Endothelial cell of umbilical vein (primary cell): ENCODE results near the gene ATG4D. TPM values are rescaled to one million over a fixed set of nuclear protein-coding genes. Genes with fewer than 3 reads are reported as not detected.

Experiments used
- BruUV-seq: library from RNA; stranded (reverse); fragments of 400-500 nt; replicated peaks from 2 replicates; lab custom pipeline; 2021; lab: Mats Ljungman, UMichigan
- CTCF ChIA-PET: fragments of 300-600, 350-600 bp; sonication (Branson Sonifier 250); formaldehyde crosslinking; loops from one replicate; lab custom pipeline; 2021; ENCODE audit warnings: antibody characterized with exemption, inconsistent platforms; lab: Charles Lee
- POLR2A ChIA-PET: fragments of 300-600, 350-600 bp; sonication (Branson Sonifier 250); formaldehyde crosslinking; loops from one replicate; lab custom pipeline; 2021; ENCODE audit warnings: antibody characterized with exemption, inconsistent platforms; lab: Charles Lee
- DNase-seq: peaks from one replicate; pipeline ENCODE4 v3.0.0-alpha.2; 2011; ENCODE audit warnings: low read depth, low spot score
- FAIRE-seq: peaks from 2 replicates; lab custom pipeline; 2011; peaks lifted over from hg19 to GRCh38; lab: Jason Lieb, UNC
- H2AFZ ChIP-seq: 2 replicates; pipeline ENCODE4 v1.6.0; 2012; ENCODE audit warnings: low read depth, low read length, control low read depth, inconsistent platforms
- H3K27ac ChIP-seq: 2 replicates; pipeline ENCODE4 v1.5.1; 2011; ENCODE audit warnings: low read depth, mild to moderate bottlenecking, control low read depth, low read length, moderate library complexity; ENCODE audit not compliant: insufficient read depth
- H3K27me3 ChIP-seq, 2 experiments: 2 replicates each; pipeline versions ENCODE4 v1.6.0 to v1.6.1; 2011; ENCODE audit warnings: low read length in 2 of 2, mixed read lengths in 1 of 2; ENCODE audit not compliant: control insufficient read depth in 2 of 2, insufficient read depth in 2 of 2
- H3K36me3 ChIP-seq, 2 experiments: 2 replicates in 1 of 2; 3 replicates in 1 of 2; pipeline ENCODE4 v1.5.1; 2011; ENCODE audit warnings: low read length in 2 of 2, mild to moderate bottlenecking in 1 of 2, moderate library complexity in 1 of 2; ENCODE audit not compliant: control insufficient read depth in 2 of 2, insufficient read depth in 2 of 2; ENCODE audit errors: extremely low read depth in 1 of 2
- H3K4me1 ChIP-seq: 3 replicates; pipeline ENCODE4 v1.5.1; 2011; ENCODE audit warnings: mild to moderate bottlenecking, low read length; ENCODE audit not compliant: control insufficient read depth, insufficient read depth; ENCODE audit errors: extremely low read depth
- H3K4me2 ChIP-seq: 2 replicates; pipeline ENCODE4 v1.6.1; 2011; ENCODE audit warnings: low read length, control low read depth, mixed read lengths; ENCODE audit not compliant: insufficient read depth
- H3K4me3 ChIP-seq, 3 experiments: fragments of 200-600 bp in 1 of 3; sonication (generic), shearing (Covaris generic) in 1 of 3; replicated peaks in 1 of 3; 2 replicates each; pipeline ENCODE4 v1.5.1; 2011 to 2016; ENCODE audit warnings: control low read depth in 3 of 3, low read length in 3 of 3, mild to moderate bottlenecking in 2 of 3, inconsistent platforms in 1 of 3, low read depth in 1 of 3, moderate library complexity in 1 of 3; ENCODE audit not compliant: insufficient read depth in 1 of 3
- H3K79me2 ChIP-seq: 2 replicates; pipeline ENCODE4 v1.6.0; 2012; ENCODE audit warnings: low read length, inconsistent platforms; ENCODE audit not compliant: control insufficient read depth, insufficient read depth
- H3K9ac ChIP-seq: replicated peaks from 2 replicates; pipeline ENCODE3; 2011; ENCODE audit warnings: low read length, control low read depth; ENCODE audit not compliant: insufficient read depth; ENCODE audit errors: extremely low read depth
- H3K9me1 ChIP-seq: replicated peaks from 3 replicates; pipeline ENCODE4 v1.6.0; 2011; ENCODE audit warnings: mild to moderate bottlenecking, low read length; ENCODE audit not compliant: control insufficient read depth, insufficient read depth; ENCODE audit errors: extremely low read depth
- H3K9me3 ChIP-seq: replicated peaks from 2 replicates; pipeline ENCODE4 v1.5.1; 2012; ENCODE audit warnings: low read length, inconsistent platforms; ENCODE audit not compliant: control insufficient read depth, insufficient read depth
- H4K20me1 ChIP-seq: replicated peaks from 2 replicates; pipeline ENCODE3; 2011; ENCODE audit warnings: mild to moderate bottlenecking, low read length; ENCODE audit not compliant: control insufficient read depth, insufficient read depth; ENCODE audit errors: extremely low read depth
- CTCF ChIP-seq, 2 donors: IDR thresholded peaks; 1 replicate in 1 of 2; 2 replicates in 1 of 2; pipeline ENCODE4 v1.5.1; 2011; ENCODE audit warnings: low read length in 2 of 2, mild to moderate bottlenecking in 2 of 2, moderate library complexity in 2 of 2, control low read depth in 1 of 2, inconsistent platforms in 1 of 2, low read depth in 1 of 2; ENCODE audit not compliant: insufficient read depth in 1 of 2; ENCODE audit errors: extremely low read depth in 1 of 2
- EZH2 ChIP-seq: IDR thresholded peaks from 2 replicates; pipeline ENCODE4 v1.6.1; 2012; ENCODE audit warnings: borderline replicate concordance, low read depth, mild to moderate bottlenecking, moderate library complexity, low read length, inconsistent platforms; ENCODE audit not compliant: severe bottlenecking
- FOS ChIP-seq: IDR thresholded peaks from 2 replicates; pipeline ENCODE4 v1.6.1; 2011; ENCODE audit warnings: mild to moderate bottlenecking, low read length, moderate library complexity, borderline replicate concordance; ENCODE audit not compliant: insufficient read depth
- GATA2 ChIP-seq: IDR thresholded peaks from 2 replicates; pipeline ENCODE4 v1.7.0; 2011; ENCODE audit warnings: low read depth, mild to moderate bottlenecking, moderate library complexity, mixed read lengths, low read length; ENCODE audit not compliant: insufficient read length, insufficient read depth
- JUN ChIP-seq: IDR thresholded peaks from 2 replicates; pipeline ENCODE4 v1.6.1; 2011; ENCODE audit warnings: borderline replicate concordance, low read depth; ENCODE audit not compliant: insufficient read length, insufficient read depth
- MAX ChIP-seq: IDR thresholded peaks from 2 replicates; pipeline ENCODE4 v1.6.1; 2011; ENCODE audit not compliant: insufficient read depth, insufficient read length
- MYC ChIP-seq: IDR thresholded peaks from one replicate; pipeline ENCODE4 v1.6.1; 2011; ENCODE audit warnings: mild to moderate bottlenecking, low read depth, low read length
- POLR2A ChIP-seq: IDR thresholded peaks from 2 replicates; pipeline ENCODE4 v1.6.1; 2012; ENCODE audit warnings: low read depth, mild to moderate bottlenecking, control low read depth, low read length
- POLR2AphosphoS5 ChIP-seq: IDR thresholded peaks from 2 replicates; pipeline ENCODE4 v1.6.1; 2012; ENCODE audit warnings: low read depth, mild to moderate bottlenecking, control low read depth, low read length, moderate library complexity; ENCODE audit not compliant: insufficient read depth
- dilution Hi-C: fragments of 300-500 bp; cut with MboI; formaldehyde crosslinking; loops from one replicate; pipeline ENCODE4 v1.15.0; 2019; ENCODE audit warnings: low sequenced_read_pairs; ENCODE audit not compliant: extremely low pct_ligation_motif_present
- intact Hi-C: fragments of 100-400 bp; cut with micrococcal nuclease; formaldehyde crosslinking; loops from one replicate; pipeline ENCODE4 v1.10.0; 2022
- polyA plus RNA-seq, 4 experiments: library from polyadenylated mRNA; depleted of rRNA in 3 of 4; stranded (reverse) in 3 of 4; unstranded in 1 of 4; fragments of >200 nt; gene quantifications; 2 replicates each; pipeline versions ENCODE4 v1.2.1 to v1.2.3, GENCODE V29; 2011 to 2012; ENCODE audit warnings: missing spikeins in 1 of 4
- total RNA-seq: library from RNA; stranded (reverse); gene quantifications from 2 replicates; pipeline ENCODE4 v1.2.3, GENCODE V29; 2021

The ATG4D gene
- total and polyA plus RNA-seq, 2 donors (not counting 3 experiments of a cell fraction or from before 2014, with no cell fraction given): 19.8 to 24.9 TPM

- no peak for FAIRE-seq
- H3K9me1 ChIP-seq: no peaks in the 10 kb centered on the region
These were observed 26.9 kb upstream of the ATG4D start for GRCh38 chr19:10516671-10517286.

More at GRCh38 chr19:10516671-10517286, 26.9 kb upstream of the ATG4D start:
- H3K9me3 ChIP-seq: no peaks in the 10 kb centered on the region
- no peak overlapping the region for H3K4me3 ChIP-seq
- no peak overlapping the region for H3K27ac ChIP-seq
- H3K4me1 ChIP-seq: peaks cover 2% of the 10 kb centered on the region
- H3K36me3 ChIP-seq: no peaks in the 10 kb centered on the region
- POLR2A ChIA-PET: no interaction called here
- H3K27me3 ChIP-seq: peaks cover 51 to 69% of the 10 kb centered on the region in 2 experiments
- H3K9ac ChIP-seq: no peak overlapping the region
- DNase-seq: no peak
- H4K20me1 ChIP-seq: no peaks in the 10 kb centered on the region
- TF ChIP-seq CTCF (IDR thresholded peaks at IDR 0.05; ENCODE audit: extremely low read depth in 1 of 2, insufficient read depth in 1 of 2, low read depth in 1 of 2, low read length in 2 of 2): no peak
- no peak for TF ChIP-seq POLR2AphosphoS5
- TF ChIP-seq GATA2: no peak
- TF ChIP-seq POLR2A: no peak
- TF ChIP-seq MYC: no peak
- TF ChIP-seq EZH2: no peak
- no peak for TF ChIP-seq JUN
- no peak for TF ChIP-seq FOS
- TF ChIP-seq MAX: no peak
- dilution Hi-C loops: no loop called here
- no peaks in the 10 kb centered on the region for H3K79me2 ChIP-seq
- intact Hi-C loops: no loop called here
- no peak overlapping the region for H2AFZ ChIP-seq
- H3K4me2 ChIP-seq: no peak overlapping the region
- no TSS peak for BruUV-seq
- CTCF ChIA-PET: interaction anchor here (0.9 to 2.2 kb wide), 6 partner anchors 8 to 354 kb away, joined by 3 to 12 read pairs (median 4); no protein-coding TSS in a partner anchor
